ENCODE measurements around the gene COL5A2.

DNA sequence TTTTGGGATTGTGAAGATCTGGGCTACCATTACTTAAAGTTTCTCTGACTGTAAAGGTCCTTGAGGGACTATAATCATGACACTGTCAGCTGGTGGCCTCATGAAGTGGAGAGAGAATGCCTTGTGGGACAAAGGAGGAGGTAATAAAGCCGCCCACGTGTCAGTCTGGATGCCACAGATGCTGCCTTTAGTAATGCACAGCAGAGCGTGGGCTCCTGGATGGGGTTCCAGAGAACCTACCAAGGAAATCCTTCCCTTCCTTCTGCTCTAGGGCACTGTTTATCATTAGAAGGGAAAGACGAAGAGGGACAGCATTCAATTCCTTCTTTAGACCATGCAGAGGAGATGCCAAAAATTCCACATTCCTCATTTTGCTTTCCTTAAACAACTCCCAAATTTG lies 63.5 kb downstream of the COL5A2 start:
- TF ChIP-seq, protein P1, sequence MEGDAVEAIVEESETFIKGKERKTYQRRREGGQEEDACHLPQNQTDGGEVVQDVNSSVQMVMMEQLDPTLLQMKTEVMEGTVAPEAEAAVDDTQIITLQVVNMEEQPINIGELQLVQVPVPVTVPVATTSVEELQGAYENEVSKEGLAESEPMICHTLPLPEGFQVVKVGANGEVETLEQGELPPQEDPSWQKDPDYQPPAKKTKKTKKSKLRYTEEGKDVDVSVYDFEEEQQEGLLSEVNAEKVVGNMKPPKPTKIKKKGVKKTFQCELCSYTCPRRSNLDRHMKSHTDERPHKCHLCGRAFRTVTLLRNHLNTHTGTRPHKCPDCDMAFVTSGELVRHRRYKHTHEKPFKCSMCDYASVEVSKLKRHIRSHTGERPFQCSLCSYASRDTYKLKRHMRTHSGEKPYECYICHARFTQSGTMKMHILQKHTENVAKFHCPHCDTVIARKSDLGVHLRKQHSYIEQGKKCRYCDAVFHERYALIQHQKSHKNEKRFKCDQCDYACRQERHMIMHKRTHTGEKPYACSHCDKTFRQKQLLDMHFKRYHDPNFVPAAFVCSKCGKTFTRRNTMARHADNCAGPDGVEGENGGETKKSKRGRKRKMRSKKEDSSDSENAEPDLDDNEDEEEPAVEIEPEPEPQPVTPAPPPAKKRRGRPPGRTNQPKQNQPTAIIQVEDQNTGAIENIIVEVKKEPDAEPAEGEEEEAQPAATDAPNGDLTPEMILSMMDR (IDR thresholded peaks at IDR 0.05) = no peak
- no peak for TF ChIP-seq POLR2A (IDR thresholded peaks at IDR 0.05)

Data from heart left ventricle (tissue), 13 donors.